GM18511 (cell line): ENCODE data around the gene GAREM2.

Source experiments
- ATAC-seq: cut with Tn5 transposase; IDR thresholded peaks from one replicate; pipeline ENCODE4 v1.9.1; 2021; ENCODE audit warnings: mild to moderate bottlenecking, moderate library complexity; ENCODE audit not compliant: unreplicated experiment

Gene GAREM2

GRCh38 chr2:26224095-26224494 lies 51.2 kb downstream of the GAREM2 start:
- ATAC-seq = no peak

GRCh38 chr2:26229595-26229994 lies 56.7 kb downstream of the GAREM2 start:
- ATAC-seq = no peak

- ATAC-seq = no peak
These were observed 57.9 kb downstream of the GAREM2 start for GRCh38 chr2:26230806-26231205.

GRCh38 chr2:26235089-26235488 lies 62.2 kb downstream of the GAREM2 start:
- no peak for ATAC-seq

GRCh38 chr2:26237868-26238267 lies 65.0 kb downstream of the GAREM2 start:
- ATAC-seq = no peak

- no peak for ATAC-seq
These were observed 65.5 kb downstream of the GAREM2 start for GRCh38 chr2:26238311-26238958.
